ENCODE data around the gene PEAK1. TPM values are rescaled to one million over a fixed set of nuclear protein-coding genes. Genes with fewer than 3 reads are reported as not detected.

The PEAK1 gene
- total RNA-seq, 4 donors from 2014 or later: 31.0 to 49.3 (median 35.0) TPM

- Histone ChIP-seq H3K36me3 (no peaks in the 10 kb centered on the region), H3K27me3 (no peaks in the 10 kb centered on the region), H3K27ac (no peak overlapping the region), H3K4me3 (replicated peaks in 1 of 3) (no peak overlapping the region), H3K4me1 (no peaks in the 10 kb centered on the region), H3K9me3 (no peaks in the 10 kb centered on the region)
- TF ChIP-seq POLR2A (IDR thresholded peaks at IDR 0.05) (no peak), CTCF (IDR thresholded peaks at IDR 0.05) (no peak)
- WGBS, 2 donors: 85 to 95% methylated on average over 5 of the region's 5 CpGs
- intact Hi-C loops (cut with DNase I): no loop called here
- DNase-seq: no peak
These were observed 61.2 kb downstream of the PEAK1 start for GRCh38 chr15:77358545-77359240.

GRCh38 chr15:77356305-77356704 is 63.6 kb downstream of the PEAK1 start:
- no peaks in the 10 kb centered on the region for H3K9me3 ChIP-seq
- H3K27me3 ChIP-seq: no peaks in the 10 kb centered on the region
- WGBS, 2 donors: 95 to 97% methylated on average over 3 of the region's 3 CpGs
- TF ChIP-seq CTCF (IDR thresholded peaks at IDR 0.05) (no peak), POLR2A (IDR thresholded peaks at IDR 0.05) (no peak)
- no peaks in the 10 kb centered on the region for H3K36me3 ChIP-seq
- no peak for DNase-seq
- intact Hi-C loops (cut with DNase I): no loop called here
- H3K4me1 ChIP-seq: no peaks in the 10 kb centered on the region
- H3K4me3 ChIP-seq (replicated peaks in 1 of 3): no peak overlapping the region
- H3K27ac ChIP-seq: no peak overlapping the region

GRCh38 chr15:77355321-77355720 is 64.6 kb downstream of the PEAK1 start:
- H3K27ac ChIP-seq: no peak overlapping the region
- no peaks in the 10 kb centered on the region for H3K9me3 ChIP-seq
- no peaks in the 10 kb centered on the region for H3K36me3 ChIP-seq
- no peaks in the 10 kb centered on the region for H3K4me1 ChIP-seq
- DNase-seq: no peak
- intact Hi-C loops (cut with DNase I): no loop called here
- TF ChIP-seq POLR2A (IDR thresholded peaks at IDR 0.05) (no peak), CTCF (IDR thresholded peaks at IDR 0.05) (no peak)
- WGBS, 2 donors: 93 to 97% methylated on average over 3 of the region's 3 CpGs
- no peaks in the 10 kb centered on the region for H3K27me3 ChIP-seq
- no peak overlapping the region for H3K4me3 ChIP-seq (replicated peaks in 1 of 3)

GRCh38 chr15:77354063-77354462 is 65.8 kb downstream of the PEAK1 start:
- no peak overlapping the region for H3K27ac ChIP-seq
- intact Hi-C loops (cut with DNase I): no loop called here
- H3K36me3 ChIP-seq: no peaks in the 10 kb centered on the region
- no peaks in the 10 kb centered on the region for H3K4me1 ChIP-seq
- DNase-seq: no peak
- no peak overlapping the region for H3K4me3 ChIP-seq (replicated peaks in 1 of 3)
- no peaks in the 10 kb centered on the region for H3K9me3 ChIP-seq
- TF ChIP-seq CTCF (IDR thresholded peaks at IDR 0.05) (no peak), POLR2A (IDR thresholded peaks at IDR 0.05) (no peak)
- no peaks in the 10 kb centered on the region for H3K27me3 ChIP-seq

GRCh38 chr15:77352887-77353286 is 67.0 kb downstream of the PEAK1 start:
- H3K27me3 ChIP-seq: no peaks in the 10 kb centered on the region
- TF ChIP-seq POLR2A (IDR thresholded peaks at IDR 0.05) (no peak), CTCF (IDR thresholded peaks at IDR 0.05) (no peak)
- no peaks in the 10 kb centered on the region for H3K9me3 ChIP-seq
- 49 to 54% methylated on average over 4 of the region's 4 CpGs for WGBS, 2 donors
- no peaks in the 10 kb centered on the region for H3K4me1 ChIP-seq
- no peak for DNase-seq
- H3K4me3 ChIP-seq (replicated peaks in 1 of 3): no peak overlapping the region
- H3K27ac ChIP-seq: no peak overlapping the region
- intact Hi-C loops (cut with DNase I): no loop called here
- H3K36me3 ChIP-seq: no peaks in the 10 kb centered on the region
